Upper lobe of right lung (tissue), 1 donor: ENCODE measurements around the gene RGS13. TPM values are rescaled to one million over a fixed set of nuclear protein-coding genes. Genes with fewer than 3 reads are reported as not detected.

Experiments
- ATAC-seq: fragments of 200-7000 bp; cut with Tn5 transposase; one replicate; pipeline ENCODE4 v1.9.1; 2020; ENCODE audit warnings: mild to moderate bottlenecking, moderate library complexity
- DNase-seq: peaks from one replicate; pipeline ENCODE4 v3.0.0-alpha.2; 2020
- H3K27ac ChIP-seq: fragments of 200-600 bp; one replicate; pipeline ENCODE4 v1.8.0; 2022
- H3K27me3 ChIP-seq: fragments of 200-600 bp; one replicate; pipeline ENCODE4 v1.8.0; 2022; ENCODE audit warnings: mild to moderate bottlenecking
- H3K36me3 ChIP-seq: fragments of 200-600 bp; one replicate; pipeline ENCODE4 v1.8.0; 2022
- H3K4me1 ChIP-seq: fragments of 200-600 bp; one replicate; pipeline ENCODE4 v1.8.0; 2022
- H3K4me3 ChIP-seq: fragments of 200-600 bp; one replicate; pipeline ENCODE4 v1.8.0; 2022; ENCODE audit warnings: mild to moderate bottlenecking
- H3K9me3 ChIP-seq: fragments of 200-600 bp; one replicate; pipeline ENCODE4 v1.8.0; 2022
- CTCF ChIP-seq: fragments of 200-600 bp; IDR thresholded peaks from one replicate; pipeline ENCODE4 v1.8.0; 2022; ENCODE audit warnings: antibody characterized with exemption
- intact Hi-C: fragments of 100-400 bp; cut with DNase I; formaldehyde crosslinking; loops from one replicate; pipeline ENCODE4 v1.11.0; 2022
- total RNA-seq: library from RNA; stranded (reverse); fragmentation: NEBNext Ultra II Directional; extraction: Animal tissue kit (Norgen Biotek cat#: 25700); gene quantifications from one replicate; pipeline ENCODE4 v1.2.1, GENCODE V29; 2021
- donor health status: DM: no; HTN: yes; CAD: no; lungs with severe emphysema.

Gene RGS13
- total RNA-seq, 1 donor from 2014 or later, result 4.7 TPM

- intact Hi-C loops, result no loop called here
- no peak for ATAC-seq
Measured at GRCh38 chr1:192702212-192702902, 66.4 kb downstream of the RGS13 start.

GRCh38 chr1:192703283-192704206 is 67.6 kb downstream of the RGS13 start:
- peaks cover 7% of the 10 kb centered on the region for H3K4me1 ChIP-seq
- no peak for TF ChIP-seq CTCF
- no peak overlapping the region for H3K27ac ChIP-seq
- H3K9me3 ChIP-seq, result no peaks in the 10 kb centered on the region
- DNase-seq, result no peak
- no peaks in the 10 kb centered on the region for H3K36me3 ChIP-seq
- H3K27me3 ChIP-seq, result no peaks in the 10 kb centered on the region
- H3K4me3 ChIP-seq, result no peak overlapping the region
- no peak for ATAC-seq
- intact Hi-C loops, result no loop called here

More at GRCh38 chr1:192702212-192702902, 66.4 kb downstream of the RGS13 start:
- no peak for DNase-seq
- H3K36me3 ChIP-seq, result no peaks in the 10 kb centered on the region
- H3K27ac ChIP-seq, result no peak overlapping the region
- no peaks in the 10 kb centered on the region for H3K27me3 ChIP-seq
- H3K4me3 ChIP-seq, result no peak overlapping the region
- no peak for TF ChIP-seq CTCF
- H3K4me1 ChIP-seq, result peaks cover 7% of the 10 kb centered on the region
- no peaks in the 10 kb centered on the region for H3K9me3 ChIP-seq

- H3K27ac ChIP-seq, result no peak overlapping the region
- intact Hi-C loops, result no loop called here
- no peak overlapping the region for H3K4me3 ChIP-seq
- H3K4me1 ChIP-seq, result peaks cover 7% of the 10 kb centered on the region
- no peaks in the 10 kb centered on the region for H3K27me3 ChIP-seq
- ATAC-seq, result no peak
- H3K9me3 ChIP-seq, result no peaks in the 10 kb centered on the region
- TF ChIP-seq CTCF, result no peak
- no peaks in the 10 kb centered on the region for H3K36me3 ChIP-seq
- DNase-seq, result no peak
Measured at GRCh38 chr1:192705510-192705909, 69.6 kb downstream of the RGS13 start.

- H3K36me3 ChIP-seq, result no peaks in the 10 kb centered on the region
- H3K4me3 ChIP-seq, result no peak overlapping the region
- no peak for DNase-seq
- peaks cover 7% of the 10 kb centered on the region for H3K4me1 ChIP-seq
- H3K27me3 ChIP-seq, result no peaks in the 10 kb centered on the region
- H3K27ac ChIP-seq, result no peak overlapping the region
- ATAC-seq, result no peak
- H3K9me3 ChIP-seq, result no peaks in the 10 kb centered on the region
- no peak for TF ChIP-seq CTCF
- intact Hi-C loops, result no loop called here
Measured at GRCh38 chr1:192706936-192707335, 71.0 kb downstream of the RGS13 start.

- no peak overlapping the region for H3K4me3 ChIP-seq
- H3K4me1 ChIP-seq, result no peaks in the 10 kb centered on the region
- no peaks in the 10 kb centered on the region for H3K9me3 ChIP-seq
- DNase-seq (no peak), ATAC-seq (peak; percentile 54)
- intact Hi-C loops, result no loop called here
- no peaks in the 10 kb centered on the region for H3K27me3 ChIP-seq
- no peak for TF ChIP-seq CTCF
- no peaks in the 10 kb centered on the region for H3K36me3 ChIP-seq
- no peak overlapping the region for H3K27ac ChIP-seq
Measured at GRCh38 chr1:192707978-192708547, 72.1 kb downstream of the RGS13 start.
